GM23338 (cell line): ENCODE results near the gene FARS2. TPM values are rescaled to one million over a fixed set of nuclear protein-coding genes. Genes with fewer than 3 reads are reported as not detected.

Experiments
- ATAC-seq: fragments of 200-7000 bp; cut with Tn5 transposase; 3 replicates; pipeline ENCODE4 v1.9.1; 2020
- DNase-seq: peaks from one replicate; pipeline ENCODE4 v3.0.0-alpha.2; 2015; ENCODE audit warnings: low spot score
- H2AFZ ChIP-seq: fragments of 200-600 bp; sonication (generic); 2 replicates; pipeline ENCODE4 v1.8.0; 2016; ENCODE audit warnings: antibody characterized with exemption, mild to moderate bottlenecking, moderate library complexity
- H3F3A ChIP-seq: fragments of 200-600 bp; sonication (generic); replicated peaks from 2 replicates; pipeline ENCODE4 v1.8.0; 2017; ENCODE audit warnings: antibody characterized with exemption, mixed run types, low read depth
- H3K27ac ChIP-seq: fragments of 200-600 bp; sonication (generic); 2 replicates; pipeline ENCODE4 v1.6.1; 2016; ENCODE audit warnings: low read depth
- H3K27me3 ChIP-seq: fragments of 200-600 bp; sonication (generic); 2 replicates; pipeline ENCODE4 v1.8.0; 2016; ENCODE audit warnings: mild to moderate bottlenecking, mixed run types, moderate library complexity; ENCODE audit not compliant: insufficient read depth
- H3K36me3 ChIP-seq: fragments of 200-600 bp; sonication (generic); 2 replicates; pipeline ENCODE4 v1.8.0; 2016; ENCODE audit warnings: mild to moderate bottlenecking; ENCODE audit not compliant: insufficient read depth
- H3K4me1 ChIP-seq: fragments of 200-600 bp; sonication (generic); 2 replicates; pipeline ENCODE4 v1.8.0; 2016; ENCODE audit warnings: mild to moderate bottlenecking, moderate library complexity; ENCODE audit not compliant: insufficient read depth
- H3K4me2 ChIP-seq: fragments of 200-600 bp; sonication (generic); 2 replicates; pipeline ENCODE4 v1.7.1; 2017; ENCODE audit warnings: mixed run types
- H3K4me3 ChIP-seq: fragments of 200-600 bp; sonication (generic); 2 replicates; pipeline ENCODE4 v1.6.1; 2016; ENCODE audit warnings: mixed run types
- H3K79me2 ChIP-seq: fragments of 200-600 bp; sonication (generic); replicated peaks from 2 replicates; pipeline ENCODE4 v1.8.0; 2017; ENCODE audit warnings: mild to moderate bottlenecking; ENCODE audit not compliant: insufficient read depth
- H3K9me2 ChIP-seq: fragments of 200-600 bp; sonication (generic); 2 replicates; pipeline ENCODE4 v1.8.0; 2017; ENCODE audit not compliant: insufficient read depth
- H4K20me1 ChIP-seq: fragments of 200-600 bp; sonication (generic); replicated peaks from 2 replicates; pipeline ENCODE4 v1.8.0; 2017; ENCODE audit warnings: mild to moderate bottlenecking; ENCODE audit not compliant: insufficient read depth
- H3K27ac Mint-ChIP-seq: 2 replicates; pipeline ENCODE4 v1.8.0; 2020; ENCODE audit warnings: inconsistent platforms, mild to moderate bottlenecking, moderate library complexity, mixed read lengths
- H3K27me3 Mint-ChIP-seq: 3 replicates; pipeline ENCODE4 v1.8.0; 2022; ENCODE audit warnings: low read depth, mild to moderate bottlenecking, moderate library complexity, mixed read lengths, inconsistent platforms; ENCODE audit not compliant: insufficient read depth, poor library complexity
- H3K36me3 Mint-ChIP-seq: 3 replicates; pipeline ENCODE4 v1.8.0; 2021; ENCODE audit warnings: low read depth, mild to moderate bottlenecking, inconsistent platforms, moderate library complexity, mixed read lengths
- H3K4me1 Mint-ChIP-seq: 3 replicates; pipeline ENCODE4 v1.8.0; 2020; ENCODE audit warnings: mild to moderate bottlenecking, inconsistent platforms, mixed read lengths
- H3K4me3 Mint-ChIP-seq: 3 replicates; pipeline ENCODE4 v1.8.0; 2021; ENCODE audit warnings: moderate library complexity, mild to moderate bottlenecking, inconsistent platforms, mixed read lengths
- H3K9me3 Mint-ChIP-seq: 3 replicates; pipeline ENCODE4 v1.8.0; 2020; ENCODE audit warnings: moderate library complexity, mild to moderate bottlenecking, inconsistent platforms, mixed read lengths
- CREB1 ChIP-seq: fragments of 250-450 bp; sonication (Bioruptor Pico); IDR thresholded peaks from 2 replicates; pipeline ENCODE4 v1.5.0; 2020; ENCODE audit warnings: low read depth, mild to moderate bottlenecking, moderate library complexity
- EZH2phosphoT487 ChIP-seq: fragments of 200-600 bp; sonication (generic); IDR thresholded peaks from one replicate; pipeline ENCODE4 v1.8.1; 2018; ENCODE audit warnings: antibody characterized with exemption; ENCODE audit not compliant: unreplicated experiment
- POLR2AphosphoS5 ChIP-seq: IDR thresholded peaks from 2 replicates; pipeline ENCODE4 v1.6.1; 2016; ENCODE audit warnings: antibody characterized with exemption, low read depth
- REST ChIP-seq: IDR thresholded peaks from one replicate; pipeline ENCODE4 v1.6.1; 2018; ENCODE audit warnings: antibody characterized with exemption; ENCODE audit not compliant: unreplicated experiment
- ZNF462 ChIP-seq: fragments of 250-450 bp; sonication (Bioruptor Pico); IDR thresholded peaks from 2 replicates; pipeline ENCODE4 v1.5.0; 2020; ENCODE audit warnings: mild to moderate bottlenecking, moderate library complexity
- polyA plus RNA-seq: library from polyadenylated mRNA; unstranded; fragments of >200 nt; fragmentation: Nextera tagmentation; extraction: Ambion mirVana; gene quantifications from 2 replicates; pipeline ENCODE4 v1.2.1, GENCODE V29; 2016
- total RNA-seq: library from RNA; depleted of rRNA; stranded (reverse); fragments of >200 nt; shearing (Covaris generic); gene quantifications from 2 replicates; pipeline ENCODE4 v1.2.3, GENCODE V29; 2014

The FARS2 gene
- total and polyA plus RNA-seq, 2 experiments from 2014 or later: 7.6 to 19.0 TPM

- no peak for TF ChIP-seq ZNF462 (CRISPR knock-in tag)
- TF ChIP-seq CREB1 (CRISPR knock-in tag): no peak
Observed at GRCh38 chr6:5357486-5357885, 96.2 kb downstream of the FARS2 start (continued).

- Histone ChIP-seq H3K4me3 (no peak overlapping the region), H4K20me1 (0 out of 2 replicates have a peak, but pooled peaks cover 4% of the 10 kb centered on the region), H3K9me2 (no peaks in the 10 kb centered on the region), H3K4me2 (no peak overlapping the region), H3K36me3 (no peaks in the 10 kb centered on the region), H3F3A (no peaks in the 10 kb centered on the region), H3K4me1 (no peaks in the 10 kb centered on the region), H3K79me2 (no peaks in the 10 kb centered on the region), H3K27ac (no peak overlapping the region), H2AFZ (no peak overlapping the region), H3K27me3 (no peaks in the 10 kb centered on the region)
- no peak overlapping the region for H3K4me3 Mint-ChIP-seq
- DNase-seq (no peak), ATAC-seq (no peak)
- no peak overlapping the region for H3K27ac Mint-ChIP-seq
- H3K9me3 Mint-ChIP-seq: no peaks in the 10 kb centered on the region
- H3K36me3 Mint-ChIP-seq: no peaks in the 10 kb centered on the region
- peaks cover 3% of the 10 kb centered on the region for H3K27me3 Mint-ChIP-seq
- no peaks in the 10 kb centered on the region for H3K4me1 Mint-ChIP-seq
- TF ChIP-seq ZNF462 (CRISPR knock-in tag) (no peak), REST (no peak), CREB1 (CRISPR knock-in tag) (no peak), EZH2phosphoT487 (no peak), POLR2AphosphoS5 (no peak)
Observed at GRCh38 chr6:5359417-5359816, 98.1 kb downstream of the FARS2 start.
